B cell (primary cell): ENCODE data around the gene NPR3. TPM values are rescaled to one million over a fixed set of nuclear protein-coding genes. Genes with fewer than 3 reads are reported as not detected.

Experiments
- ATAC-seq: fragments of 200-7000 bp; cut with Tn5 transposase; one replicate; pipeline ENCODE4 v1.10.0; 2021; ENCODE audit warnings: low read depth, mild to moderate bottlenecking, moderate number of reproducible peaks, moderate library complexity
- CTCF ChIA-PET: fragments of 350-600 bp; sonication (Branson Sonifier 250); formaldehyde crosslinking; loops from one replicate; lab custom pipeline; 2021; ENCODE audit warnings: antibody characterized with exemption, inconsistent platforms; lab: Charles Lee
- POLR2A ChIA-PET: fragments of 350-600 bp; sonication (Branson Sonifier 250); formaldehyde crosslinking; loops from one replicate; lab custom pipeline; 2021; ENCODE audit warnings: antibody characterized with exemption; lab: Charles Lee
- DNase-seq: peaks from one replicate; pipeline ENCODE4 v3.0.0; 2013
- H2AFZ ChIP-seq: 2 replicates; pipeline ENCODE4 v1.6.1; 2012; ENCODE audit warnings: mild to moderate bottlenecking, low read depth, low read length; ENCODE audit not compliant: insufficient read depth, poor library complexity, severe bottlenecking
- H3K27ac ChIP-seq, 2 donors: 1 replicate in 1 of 2; 2 replicates in 1 of 2; pipeline ENCODE4 v1.5.1; 2012 to 2013; ENCODE audit warnings: low read length in 2 of 2, mild to moderate bottlenecking in 2 of 2, moderate library complexity in 1 of 2
- H3K27me3 ChIP-seq, 4 experiments: fragments of 200-600 bp in 1 of 4; sonication (generic) in 1 of 4; replicated peaks in 1 of 4; 1 replicate in 2 of 4; 2 replicates in 2 of 4; pipeline versions ENCODE4 v1.6.1 to v1.7.0; 2013 to 2016; ENCODE audit warnings: low read length in 3 of 4, mild to moderate bottlenecking in 2 of 4, mixed read lengths in 1 of 4, moderate library complexity in 1 of 4; ENCODE audit not compliant: insufficient read depth in 4 of 4, control insufficient read depth in 3 of 4; ENCODE audit errors: control extremely low read depth in 1 of 4
- H3K36me3 ChIP-seq, 2 experiments: replicated peaks in 1 of 2; 1 replicate in 1 of 2; 2 replicates in 1 of 2; pipeline versions ENCODE4 v1.6.1 to v1.7.1; 2013; ENCODE audit warnings: low read length in 1 of 2; ENCODE audit not compliant: insufficient read depth in 2 of 2, control insufficient read depth in 1 of 2; ENCODE audit errors: control extremely low read depth in 1 of 2, extremely low read depth in 1 of 2
- H3K4me1 ChIP-seq, 2 donors: fragments of 200-600 bp in 1 of 2; sonication (generic) in 1 of 2; 1 replicate in 1 of 2; 2 replicates in 1 of 2; pipeline versions ENCODE4 v1.5.1 to v1.6.1; 2013 to 2017; ENCODE audit warnings: low read length in 2 of 2; ENCODE audit not compliant: control insufficient read depth in 2 of 2, insufficient read depth in 2 of 2
- H3K4me2 ChIP-seq: replicated peaks from 2 replicates; pipeline ENCODE3; 2012; ENCODE audit warnings: mild to moderate bottlenecking, low read depth, low read length; ENCODE audit not compliant: poor library complexity, severe bottlenecking
- H3K4me3 ChIP-seq, 5 experiments: fragments of 200-600 bp in 1 of 5; sonication (generic) in 1 of 5; 1 replicate in 3 of 5; 2 replicates in 2 of 5; pipeline versions ENCODE4 v1.5.1 to v1.7.0; 2011 to 2016; ENCODE audit warnings: low read length in 4 of 5, mild to moderate bottlenecking in 4 of 5, low read depth in 2 of 5, control low read depth in 1 of 5, moderate library complexity in 1 of 5; ENCODE audit not compliant: insufficient read depth in 1 of 5; ENCODE audit errors: control extremely low read depth in 1 of 5, extremely low read depth in 1 of 5
- H3K79me2 ChIP-seq: fragments of 200-600 bp; sonication (generic); one replicate; pipeline ENCODE4 v1.6.0; 2016; ENCODE audit warnings: low read length; ENCODE audit not compliant: control insufficient read depth, insufficient read depth
- H3K9ac ChIP-seq: fragments of 200-600 bp; sonication (generic); 2 replicates; pipeline ENCODE4 v1.6.1; 2017; ENCODE audit warnings: mild to moderate bottlenecking, low read length, moderate library complexity
- H3K9me3 ChIP-seq, 3 donors: one replicate each; pipeline versions ENCODE4 v1.6.1 to v1.7.1; 2013; ENCODE audit warnings: low read length in 2 of 3; ENCODE audit not compliant: control insufficient read depth in 2 of 3, insufficient read depth in 1 of 3; ENCODE audit errors: control extremely low read depth in 1 of 3
- H4K20me1 ChIP-seq: 2 replicates; pipeline ENCODE4 v1.6.0; 2012; ENCODE audit warnings: mild to moderate bottlenecking, low read length; ENCODE audit not compliant: insufficient read depth, control insufficient read depth, poor library complexity, severe bottlenecking
- H3K27ac Mint-ChIP-seq: one replicate; pipeline ENCODE4 v1.8.0; 2021; ENCODE audit warnings: mixed read lengths
- H3K27me3 Mint-ChIP-seq: one replicate; pipeline ENCODE4 v1.8.0; 2021; ENCODE audit warnings: mixed read lengths
- H3K4me1 Mint-ChIP-seq: one replicate; pipeline ENCODE4 v1.8.0; 2021; ENCODE audit warnings: mixed read lengths
- H3K4me3 Mint-ChIP-seq: one replicate; pipeline ENCODE4 v1.8.0; 2021; ENCODE audit warnings: mixed read lengths
- H3K9me3 Mint-ChIP-seq: one replicate; pipeline ENCODE4 v1.8.0; 2022; ENCODE audit warnings: mixed read lengths; ENCODE audit not compliant: insufficient read depth
- CTCF ChIP-seq: fragments of 200-600 bp; IDR thresholded peaks from one replicate; pipeline ENCODE4 v1.8.0; 2022; ENCODE audit warnings: antibody characterized with exemption, mild to moderate bottlenecking
- EZH2 ChIP-seq: IDR thresholded peaks from 2 replicates; pipeline ENCODE4 v1.6.1; 2012; ENCODE audit warnings: borderline replicate concordance, low read depth, mild to moderate bottlenecking, moderate library complexity, low read length; ENCODE audit not compliant: insufficient read depth, poor library complexity, severe bottlenecking
- WGBS: methylation state at CpG from one replicate; pipeline ENCODE4 v1.1.5; 2013; ENCODE audit warnings: missing lambda C conversion rate; ENCODE audit not compliant: insufficient coverage; 5-methylcytosine and 5-hydroxymethylcytosine counted together
- intact Hi-C: fragments of 100-400 bp; cut with micrococcal nuclease; formaldehyde crosslinking; loops from one replicate; pipeline ENCODE4 v1.10.0; 2022
- polyA plus RNA-seq: library from polyadenylated mRNA; depleted of rRNA; stranded (reverse); fragments of >200 nt; gene quantifications from 2 replicates; pipeline ENCODE4 v1.2.3, GENCODE V29; 2012
- total RNA-seq, 2 donors: library from RNA; stranded (reverse); fragments of 120-200 nt in 1 of 2; gene quantifications; 1 replicate in 1 of 2; 2 replicates in 1 of 2; pipeline versions ENCODE4 v1.2.3 to v1.2.4, GENCODE V29; 2013 to 2022

The NPR3 gene
- total and polyA plus RNA-seq, 2 donors (not counting 1 experiment from before 2014, with no cell fraction given) = not detected

GRCh38 chr5:32711362-32711680 is 200 bp downstream of the NPR3 start:
- intact Hi-C loops = no loop called here
- no peak for DNase-seq
- peaks cover 35 to 48% of the 10 kb centered on the region in 2 donors for H3K4me1 ChIP-seq
- peaks cover 0 to 16% (median 0%) of the 10 kb centered on the region in 3 donors for H3K9me3 ChIP-seq
- TF ChIP-seq CTCF (no peak), EZH2 (no peak)
- H3K4me3 ChIP-seq = no peak overlapping the region
- H3K27ac Mint-ChIP-seq = no peak overlapping the region
- POLR2A ChIA-PET = no interaction called here
- H2AFZ ChIP-seq = no peak overlapping the region
- no peak overlapping the region for H3K9ac ChIP-seq
- H3K27me3 ChIP-seq = peaks cover 0 to 42% (median 22%) of the 10 kb centered on the region in 4 experiments
- peak overlapping the region; percentile 78 for H3K4me3 Mint-ChIP-seq
- H4K20me1 ChIP-seq = no peaks in the 10 kb centered on the region
- no peaks in the 10 kb centered on the region for H3K9me3 Mint-ChIP-seq
- ATAC-seq = no peak
- 11% methylated on average over 3 of the region's 10 CpGs for WGBS
- H3K4me1 Mint-ChIP-seq = peaks cover 35% of the 10 kb centered on the region
- CTCF ChIA-PET = no interaction called here
- H3K36me3 ChIP-seq = no peaks in the 10 kb centered on the region
- H3K4me2 ChIP-seq = peak overlapping the region; percentile 43
- H3K27ac ChIP-seq = no peak overlapping the region
- peaks cover 55% of the 10 kb centered on the region for H3K27me3 Mint-ChIP-seq
- no peaks in the 10 kb centered on the region for H3K79me2 ChIP-seq

GRCh38 chr5:32711681-32712480 is 760 bp downstream of the NPR3 start:
- Mint-ChIP-seq H3K4me1 (peaks cover 35% of the 10 kb centered on the region), H3K27ac (no peak overlapping the region), H3K27me3 (peaks cover 56% of the 10 kb centered on the region), H3K9me3 (no peaks in the 10 kb centered on the region), H3K4me3 (peak overlapping the region; percentile 34)
- Histone ChIP-seq H3K9me3 (peaks cover 0 to 16% (median 0%) of the 10 kb centered on the region in 3 donors), H3K4me3 (peak overlapping the region in 1 of 5 experiments; percentile 1), H4K20me1 (no peaks in the 10 kb centered on the region), H3K36me3 (no peaks in the 10 kb centered on the region), H3K79me2 (no peaks in the 10 kb centered on the region), H3K27ac (no peak overlapping the region), H3K27me3 (peaks cover 0 to 42% (median 22%) of the 10 kb centered on the region in 4 experiments), H2AFZ (no peak overlapping the region), H3K9ac (no peak overlapping the region), H3K4me1 (peaks cover 35 to 48% of the 10 kb centered on the region in 2 donors), H3K4me2 (peak overlapping the region; percentile 43)
- TF ChIP-seq CTCF = no peak
- no peak for TF ChIP-seq EZH2
- CTCF ChIA-PET = no interaction called here
- POLR2A ChIA-PET = no interaction called here
- DNase-seq = peak; percentile 18
- intact Hi-C loops = no loop called here
- ATAC-seq = no peak
- WGBS = 6% methylated on average over 76 of the region's 76 CpGs
